HG03135 (cell line): ENCODE data around the gene CEP170B.
"Not testable (repeated sequence)": the region's sequence is repeated elsewhere in the genome, so short reads cannot be mapped to it uniquely, and the experiment has no call there.

Experiments used
- ATAC-seq: cut with Tn5 transposase; IDR thresholded peaks from one replicate; pipeline ENCODE4 v1.9.1; 2021; ENCODE audit warnings: mild to moderate bottlenecking, moderate library complexity; ENCODE audit not compliant: unreplicated experiment

The CEP170B gene

DNA sequence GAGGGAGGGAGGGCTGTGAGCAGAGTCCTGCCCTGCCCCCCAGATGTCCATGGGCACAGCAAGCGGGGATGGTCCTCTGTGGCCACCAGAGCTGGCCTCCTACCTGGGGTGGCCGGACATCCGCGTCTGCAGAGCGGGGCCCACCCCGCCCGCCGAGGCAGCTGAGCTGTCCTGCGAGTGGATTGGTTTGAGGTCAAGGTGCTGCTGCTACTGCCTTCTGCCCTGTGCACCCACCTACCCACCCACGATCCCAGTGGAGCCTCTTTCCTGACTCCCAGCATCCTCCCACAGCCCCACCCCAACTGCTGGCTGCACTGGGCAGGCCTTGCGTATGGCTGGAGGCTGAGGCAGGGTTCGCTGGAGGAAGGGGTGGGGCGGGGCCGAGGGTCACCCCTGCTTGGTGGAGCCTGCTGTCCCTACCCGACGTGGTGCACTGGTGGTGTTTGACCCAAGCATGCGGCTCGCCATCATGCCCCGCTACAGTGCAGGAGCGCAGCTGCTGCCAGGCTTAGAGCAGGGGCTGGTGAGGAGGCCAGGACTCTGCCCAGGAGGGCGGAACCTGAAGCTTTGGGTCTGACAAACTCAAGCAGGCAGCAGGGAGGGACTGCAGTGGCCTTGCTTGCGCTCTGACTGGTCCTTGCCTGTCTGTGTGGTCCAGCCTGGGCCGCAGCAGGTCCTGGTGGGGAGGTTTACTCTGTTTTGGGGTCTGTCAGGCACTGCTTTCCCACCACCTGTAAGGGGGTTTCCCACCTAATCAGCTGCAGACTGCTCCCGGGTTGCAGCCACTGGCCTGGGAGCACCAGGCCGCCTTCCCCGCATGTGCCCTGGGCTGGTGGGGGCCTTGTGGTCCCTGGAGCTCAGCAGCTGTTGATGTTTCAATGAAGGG lies 23.7 kb downstream of the CEP170B start:
- ATAC-seq, result no peak

DNA sequence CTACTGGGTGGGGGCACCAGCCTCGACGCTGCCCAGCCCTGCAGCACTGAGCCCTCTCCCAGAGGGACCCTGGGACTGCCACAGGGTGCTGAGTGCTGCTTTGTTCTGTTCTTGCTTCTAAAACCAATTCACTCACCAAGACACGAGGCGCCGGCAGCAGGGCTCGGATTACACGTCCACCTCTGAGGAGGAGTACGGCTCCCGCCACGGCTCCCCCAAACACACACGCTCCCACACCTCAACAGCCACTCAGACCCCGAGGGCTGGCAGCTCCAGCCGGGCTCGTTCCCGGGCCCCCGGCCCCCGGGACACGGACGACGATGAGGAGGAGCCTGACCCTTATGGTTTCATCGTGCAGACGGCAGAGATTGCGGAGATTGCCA lies 24.3 kb downstream of the CEP170B start:
- ATAC-seq, result no peak

DNA sequence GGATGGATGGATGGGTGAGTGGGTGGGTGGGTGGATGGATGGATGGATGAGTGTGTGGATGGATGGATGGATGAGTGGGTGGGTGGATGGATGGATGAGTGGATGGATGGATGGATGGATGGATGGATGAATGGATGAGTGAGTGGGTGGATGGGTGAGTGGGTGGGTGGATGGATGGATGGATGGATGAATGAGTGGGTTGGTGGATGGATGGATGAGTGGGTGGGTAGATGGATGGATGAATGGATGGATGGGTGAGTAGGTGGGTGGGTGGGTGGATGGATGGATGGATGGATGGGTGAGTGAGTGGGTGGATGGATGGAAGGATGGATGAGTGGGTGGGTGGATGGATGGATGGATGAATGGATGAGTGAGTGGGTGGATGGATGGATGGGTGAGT lies 25.2 kb downstream of the CEP170B start:
- ATAC-seq, result not testable (repeated sequence)

DNA sequence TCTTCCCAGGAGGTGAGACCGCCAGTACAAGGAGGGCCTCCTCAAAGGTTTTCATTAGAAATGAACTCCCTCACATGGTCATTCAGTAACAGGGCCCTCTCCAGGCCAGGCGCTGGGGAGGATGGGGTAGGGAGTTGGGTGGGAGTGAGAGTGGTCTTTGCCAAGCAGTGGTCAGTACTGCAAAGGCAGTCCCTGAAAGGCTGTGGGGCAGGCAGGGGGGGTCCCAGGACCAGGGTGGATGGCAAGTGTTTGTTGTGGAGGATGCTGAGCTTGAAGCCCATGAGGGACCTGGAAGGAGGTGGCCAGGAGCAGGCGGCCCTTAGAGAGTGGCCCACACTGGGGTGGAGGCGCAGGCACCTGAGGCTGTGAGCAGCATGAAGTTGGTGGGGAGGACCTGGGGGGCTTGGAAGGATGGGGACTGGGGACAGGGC lies 26.1 kb downstream of the CEP170B start:
- ATAC-seq, result no peak

DNA sequence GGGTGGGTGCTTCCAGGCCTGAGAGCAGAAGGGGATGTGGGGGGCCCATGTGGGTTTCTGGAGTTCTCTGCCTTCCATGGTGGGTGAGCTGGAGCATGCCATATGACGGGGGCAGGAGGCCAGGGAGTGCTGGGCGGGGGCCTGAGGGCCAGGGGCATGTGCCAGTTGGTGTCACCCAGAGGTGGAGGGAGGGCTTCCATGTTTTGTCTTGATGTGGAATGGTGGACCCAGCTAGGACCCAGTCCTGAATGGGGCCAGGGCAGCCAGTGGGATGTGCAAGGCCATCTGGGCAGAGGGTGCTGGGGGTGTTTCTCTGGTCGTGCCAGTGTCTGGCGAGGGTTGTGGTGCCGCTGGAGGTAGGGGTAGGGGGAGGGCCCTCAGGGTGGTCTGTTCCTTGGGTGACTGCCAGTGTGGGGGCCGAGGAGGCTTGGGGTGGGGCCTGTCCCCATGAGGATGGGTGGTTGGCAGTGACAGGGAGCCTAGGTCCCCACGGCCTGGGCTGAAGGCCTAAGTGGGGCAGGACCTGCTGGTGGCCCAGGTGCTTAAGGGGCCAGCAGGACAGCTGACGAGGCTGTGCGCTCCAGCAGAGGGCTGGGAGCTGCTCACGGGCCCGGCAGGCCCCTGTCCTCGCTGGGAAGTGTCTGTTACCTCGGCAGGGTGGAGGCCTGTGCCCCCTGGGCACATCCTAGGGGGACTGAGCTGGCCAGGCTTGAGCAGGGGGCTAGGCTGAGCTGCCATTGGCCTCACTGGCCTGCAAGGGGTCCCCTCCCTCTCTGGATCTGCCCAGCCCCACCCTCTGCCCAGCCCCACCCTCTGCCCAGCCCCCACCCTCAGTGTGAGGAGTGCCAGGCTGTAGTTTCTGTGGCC lies 26.8 kb downstream of the CEP170B start:
- no peak for ATAC-seq

- ATAC-seq, result no peak
These were observed 27.7 kb downstream of the CEP170B start for GRCh38 chr14:104892531-104893434.

GRCh38 chr14:104893435-104894207 lies 28.6 kb downstream of the CEP170B start:
- no peak for ATAC-seq

DNA sequence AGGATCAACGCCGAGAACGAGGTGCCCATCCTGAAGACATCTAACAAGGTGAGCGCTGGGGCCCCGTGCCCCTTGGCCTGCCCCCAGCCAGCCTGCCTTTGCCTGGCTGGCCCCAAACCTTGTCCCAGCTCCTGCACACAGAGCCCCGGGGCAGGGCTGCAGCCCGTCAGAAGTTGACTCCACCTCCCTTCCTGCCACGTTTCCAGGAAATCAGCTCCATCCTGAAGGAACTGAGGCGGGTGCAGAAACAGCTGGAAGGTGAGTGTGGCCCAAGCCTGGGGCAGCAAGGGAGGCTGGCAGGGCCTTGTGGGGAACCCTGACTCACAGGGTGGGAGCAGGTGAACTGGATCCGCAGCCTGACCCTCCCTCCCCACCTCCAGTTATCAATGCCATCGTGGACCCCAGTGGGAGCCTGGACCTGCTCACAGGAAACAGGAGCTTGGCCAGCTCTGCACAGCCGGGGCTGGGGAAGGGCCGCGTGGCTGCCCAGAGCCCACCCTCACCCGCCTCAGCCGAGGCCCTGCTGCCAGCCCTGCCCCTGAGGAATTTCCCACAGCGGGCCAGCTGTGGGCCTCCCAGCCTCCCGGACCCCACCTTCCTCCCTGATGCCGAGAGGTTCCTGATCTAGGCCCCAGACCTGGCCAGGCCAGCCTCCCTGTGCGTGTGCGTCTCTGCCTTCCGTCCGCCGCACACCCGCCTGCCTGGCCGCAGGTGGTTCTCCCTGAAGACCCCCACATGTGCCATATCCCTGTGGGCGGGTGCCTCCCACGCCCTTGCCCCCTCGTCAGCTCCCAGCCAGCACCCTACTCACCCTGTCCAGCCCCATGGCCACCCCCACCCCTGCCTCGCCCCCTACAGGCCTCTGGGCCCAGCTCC lies 29.5 kb downstream of the CEP170B start:
- ATAC-seq, result no peak

DNA sequence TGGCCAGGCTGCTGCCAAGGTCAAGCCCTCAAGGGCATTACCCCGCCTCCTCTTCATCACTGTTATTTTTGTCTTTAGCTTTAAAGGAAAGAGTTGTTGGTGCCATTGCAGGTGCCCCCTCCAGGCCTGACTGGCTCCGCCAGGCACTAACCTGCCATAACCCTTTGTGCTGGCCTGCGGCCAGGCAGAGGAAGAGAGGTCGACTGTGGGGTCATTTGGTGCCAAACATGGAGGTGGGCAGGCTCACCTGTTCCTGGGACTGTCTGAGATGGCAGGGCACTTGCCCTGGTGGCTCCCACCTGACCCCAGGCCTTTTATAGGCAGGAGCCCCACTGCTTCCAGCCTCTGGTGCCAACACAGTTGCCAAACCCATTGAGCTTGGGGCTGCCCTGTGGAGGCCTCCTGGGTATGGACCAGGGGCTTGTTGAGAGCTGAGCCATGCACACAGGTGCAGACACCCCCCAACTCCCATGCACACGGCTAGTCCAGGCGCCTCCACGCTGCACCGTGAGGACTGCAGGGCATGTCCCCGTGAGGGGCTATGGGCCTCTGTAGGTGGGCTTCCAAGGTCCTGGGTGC lies 30.2 kb downstream of the CEP170B start:
- ATAC-seq, result no peak

DNA sequence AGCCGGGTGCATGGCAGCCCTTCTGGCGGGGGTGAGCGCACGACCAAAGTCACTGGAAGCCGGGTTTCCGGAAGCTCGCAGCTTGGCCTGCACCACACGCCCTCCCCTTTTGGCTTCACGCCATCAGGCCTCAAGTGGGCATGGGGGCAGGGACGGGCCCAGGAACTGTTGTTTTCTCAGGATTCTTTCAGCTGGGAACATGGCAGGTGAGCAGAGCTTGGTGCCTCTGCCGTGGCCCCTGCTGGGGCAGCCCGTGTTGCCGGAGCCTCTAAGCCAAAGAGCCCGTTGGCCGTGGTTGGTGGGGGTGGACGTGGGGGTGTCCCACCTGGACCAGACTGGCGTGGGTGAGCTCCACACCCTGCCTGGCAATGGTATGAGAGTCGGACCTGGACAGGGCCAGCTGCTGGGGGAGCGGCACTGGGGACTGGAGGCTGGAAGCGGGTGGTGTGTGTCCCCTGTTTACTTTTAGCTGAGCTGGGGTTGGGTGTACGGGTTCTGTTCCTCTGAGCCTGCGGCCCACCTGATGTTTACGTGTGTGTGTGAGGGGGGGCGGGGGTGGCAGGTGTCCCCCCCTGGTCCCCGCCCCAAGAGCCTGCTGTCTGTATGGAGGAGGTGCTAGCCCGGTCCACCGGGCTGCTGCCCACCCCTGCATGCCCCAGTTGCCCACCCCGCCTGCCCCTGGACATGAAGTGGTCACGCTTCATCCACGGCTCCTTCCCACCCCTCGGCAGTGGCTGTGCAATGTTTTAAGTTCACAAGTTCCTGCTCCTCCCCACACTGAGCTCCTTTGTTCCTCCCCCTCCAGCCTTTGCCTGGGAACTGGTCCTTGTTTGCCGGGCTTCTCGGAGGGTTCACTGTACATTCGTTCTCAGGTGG lies 31.0 kb downstream of the CEP170B start:
- no peak for ATAC-seq

DNA sequence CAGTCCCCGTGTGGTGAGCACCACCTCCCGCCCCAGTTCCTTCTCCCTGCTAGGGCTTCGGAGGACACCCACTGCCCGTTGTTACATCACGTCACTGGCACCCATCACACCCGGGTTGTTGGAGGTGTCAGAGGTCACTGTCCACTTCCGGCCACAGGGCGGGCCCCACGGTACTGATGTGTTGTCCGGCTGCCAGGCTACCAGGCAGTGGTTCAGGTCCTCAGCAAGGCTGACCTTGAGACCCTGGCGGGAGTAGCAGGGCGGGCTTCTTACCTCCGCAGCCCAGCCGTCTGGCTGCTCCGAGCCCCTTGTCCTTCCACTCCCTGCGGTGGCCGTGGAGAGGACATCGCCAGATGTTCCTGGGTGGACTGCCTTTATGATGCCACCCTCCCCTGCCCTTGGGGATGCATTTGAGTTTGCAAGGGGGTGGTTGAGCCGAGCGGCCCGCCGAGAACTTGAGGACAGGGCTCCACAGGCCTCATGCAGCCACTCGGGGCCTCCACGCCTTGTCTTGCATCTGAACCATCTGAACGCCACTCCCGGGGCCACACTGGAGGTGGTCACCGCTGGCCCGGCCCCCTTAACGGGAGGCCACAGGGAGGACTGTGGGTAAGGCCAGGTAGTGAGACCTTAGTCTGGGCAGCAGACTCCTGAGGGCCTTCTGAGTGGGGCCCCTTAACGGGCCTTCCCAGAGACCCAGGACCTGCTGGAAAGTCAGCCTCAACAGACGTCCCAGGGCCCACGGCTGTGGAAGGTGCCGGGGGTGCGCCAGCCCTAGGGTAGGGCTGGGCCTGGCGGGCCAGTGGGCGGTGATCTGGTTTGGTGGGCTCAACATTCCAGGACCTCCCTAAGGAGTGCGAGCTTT lies 32.5 kb downstream of the CEP170B start:
- ATAC-seq, result no peak

GRCh38 chr14:104898195-104898558 lies 33.1 kb downstream of the CEP170B start:
- ATAC-seq, result no peak

- no peak for ATAC-seq
These were observed 33.9 kb downstream of the CEP170B start for GRCh38 chr14:104898870-104899510.

- ATAC-seq, result no peak
These were observed 34.7 kb downstream of the CEP170B start for GRCh38 chr14:104899781-104900180.

DNA sequence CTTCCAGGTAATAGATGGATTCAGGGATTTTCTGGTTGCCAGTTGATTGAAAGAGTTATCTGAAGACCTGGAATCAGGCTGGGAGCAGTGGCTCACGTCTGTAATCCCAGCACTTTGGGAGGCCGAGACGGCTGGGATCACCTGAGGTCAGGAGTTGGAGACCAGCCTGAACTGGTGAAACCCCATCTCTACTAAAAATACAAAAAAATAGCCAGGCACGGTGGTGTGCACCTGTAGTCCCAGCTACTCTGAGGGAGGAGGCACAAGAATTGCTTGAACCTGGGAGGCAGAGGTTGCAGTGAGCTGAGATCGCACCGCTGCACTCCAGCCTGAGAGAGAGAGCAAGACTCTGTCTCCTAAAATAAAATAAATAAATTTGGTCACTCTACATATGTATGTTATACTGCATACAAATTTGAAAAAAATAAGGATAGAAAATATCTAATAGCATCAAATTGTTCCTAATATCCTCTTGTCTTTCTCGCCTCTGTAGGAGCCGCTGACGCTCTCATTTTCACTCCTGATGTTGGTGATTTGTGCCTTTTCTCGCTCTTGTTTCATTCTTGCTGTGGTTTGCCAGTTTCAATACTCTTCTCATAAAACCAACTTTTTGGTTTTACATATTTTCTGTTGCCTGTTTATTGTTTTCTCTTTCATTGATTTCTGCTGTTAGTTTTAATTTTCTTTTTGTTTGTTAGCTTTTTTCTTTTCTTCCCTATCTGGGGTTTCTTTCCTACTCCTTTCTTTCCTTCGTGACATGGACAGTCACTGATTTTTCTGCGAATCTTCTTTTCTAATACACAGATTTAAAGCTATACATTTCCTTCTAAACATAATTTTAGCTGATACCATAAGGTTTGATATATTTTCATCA lies 35.8 kb downstream of the CEP170B start:
- no peak for ATAC-seq
